Liver (tissue), 9 donors: ENCODE results near the gene NFIX. TPM values are rescaled to one million over a fixed set of nuclear protein-coding genes. Genes with fewer than 3 reads are reported as not detected.

Experiments
- DNase-seq: peaks from one replicate; pipeline ENCODE4 v3.0.0-alpha.2; 2017; ENCODE audit warnings: low spot score
- H3K27ac ChIP-seq, 2 donors: one replicate each; pipeline ENCODE4 v1.7.0; 2013; ENCODE audit warnings: inconsistent platforms in 2 of 2, low read length in 2 of 2, control low read depth in 1 of 2, low read depth in 1 of 2, mild to moderate bottlenecking in 1 of 2
- H3K27me3 ChIP-seq, 4 donors: one replicate each; pipeline versions ENCODE4 v1.6.1 to v1.7.0; 2013; ENCODE audit warnings: low read length in 3 of 4, inconsistent platforms in 1 of 4, mild to moderate bottlenecking in 1 of 4, moderate library complexity in 1 of 4; ENCODE audit not compliant: control insufficient read depth in 4 of 4, insufficient read depth in 4 of 4
- H3K36me3 ChIP-seq, 4 donors: one replicate each; pipeline versions ENCODE4 v1.6.1 to v1.7.0; 2013; ENCODE audit warnings: low read length in 3 of 4, mild to moderate bottlenecking in 3 of 4, low read depth in 1 of 4, moderate library complexity in 1 of 4; ENCODE audit not compliant: control insufficient read depth in 4 of 4, insufficient read depth in 3 of 4
- H3K4me1 ChIP-seq, 4 donors: one replicate each; pipeline versions ENCODE4 v1.6.1 to v1.7.0; 2013; ENCODE audit warnings: low read length in 3 of 4, mild to moderate bottlenecking in 3 of 4, moderate library complexity in 1 of 4; ENCODE audit not compliant: control insufficient read depth in 4 of 4, insufficient read depth in 4 of 4
- H3K4me3 ChIP-seq, 3 donors: one replicate each; pipeline versions ENCODE4 v1.6.1 to v1.7.0; 2013; ENCODE audit warnings: low read length in 3 of 3, control low read depth in 1 of 3, low read depth in 1 of 3, mild to moderate bottlenecking in 1 of 3
- H3K9ac ChIP-seq, 2 donors: one replicate each; pipeline ENCODE4 v1.7.0; 2013; ENCODE audit warnings: low read length in 2 of 2, mild to moderate bottlenecking in 2 of 2, moderate library complexity in 2 of 2, control low read depth in 1 of 2, low read depth in 1 of 2
- H3K9me3 ChIP-seq, 4 donors: one replicate each; pipeline versions ENCODE4 v1.6.1 to v1.7.0; 2013; ENCODE audit warnings: low read length in 3 of 4; ENCODE audit not compliant: control insufficient read depth in 4 of 4
- EGR1 ChIP-seq, 2 donors: IDR thresholded peaks; 2 replicates each; pipeline ENCODE4 v1.6.1; 2016 to 2018; ENCODE audit warnings: antibody characterized with exemption in 2 of 2, low read depth in 2 of 2
- HNF4A ChIP-seq, 2 donors: conservative IDR thresholded peaks; 2 replicates each; pipeline ENCODE4 v1.6.1; 2016; ENCODE audit warnings: antibody characterized with exemption in 2 of 2, mild to moderate bottlenecking in 2 of 2
- HNF4G ChIP-seq: IDR thresholded peaks from 2 replicates; pipeline ENCODE4 v1.6.1; 2016; ENCODE audit warnings: antibody characterized with exemption
- JUND ChIP-seq, 2 donors: IDR thresholded peaks; 2 replicates each; pipeline ENCODE4 v1.6.1; 2016; ENCODE audit warnings: antibody characterized with exemption in 2 of 2
- MAX ChIP-seq: IDR thresholded peaks from 2 replicates; pipeline ENCODE4 v1.6.1; 2016; ENCODE audit warnings: antibody characterized with exemption
- NR2F2 ChIP-seq: IDR thresholded peaks from 2 replicates; pipeline ENCODE4 v1.6.1; 2016; ENCODE audit warnings: antibody characterized with exemption
- RXRA ChIP-seq, 2 donors: IDR thresholded peaks; 2 replicates each; pipeline ENCODE4 v1.6.1; 2017 to 2018; ENCODE audit warnings: antibody characterized with exemption in 2 of 2, mild to moderate bottlenecking in 1 of 2
- SP1 ChIP-seq: IDR thresholded peaks from 2 replicates; pipeline ENCODE4 v1.6.1; 2018; ENCODE audit warnings: antibody characterized with exemption, mild to moderate bottlenecking
- TAF1 ChIP-seq: conservative IDR thresholded peaks from 2 replicates; pipeline ENCODE4 v1.6.1; 2016; ENCODE audit warnings: antibody characterized with exemption, mild to moderate bottlenecking
- ZBTB33 ChIP-seq: IDR thresholded peaks from 2 replicates; pipeline ENCODE4 v1.6.1; 2016; ENCODE audit warnings: antibody characterized with exemption
- WGBS: extraction: QIAGEN DNeasy Blood & Tissue Kit; methylation state at CpG from one replicate; pipeline ENCODE4 v1.1.7; 2013; 5-methylcytosine and 5-hydroxymethylcytosine counted together
- polyA plus RNA-seq, 2 donors: library from polyadenylated mRNA; stranded (reverse) in 1 of 2; unstranded in 1 of 2; fragments of 200-250 nt in 1 of 2; fragments of >200 nt in 1 of 2; fragmentation: Nextera tagmentation in 1 of 2; extraction: Ambion mirVana in 1 of 2; gene quantifications; one replicate each; pipeline versions ENCODE4 v1.2.1 to v1.2.3, GENCODE V29; 2013 to 2015
- total RNA-seq, 2 donors: library from RNA; depleted of rRNA; stranded (reverse); fragments of >200 nt; gene quantifications; one replicate each; pipeline ENCODE4 v1.2.3, GENCODE V29; 2014
- TF ChIP-seq, protein P1 (sequence below): IDR thresholded peaks from 2 replicates; pipeline ENCODE4 v1.6.1; 2016; ENCODE audit warnings: antibody characterized with exemption, mild to moderate bottlenecking
- TF ChIP-seq, protein P2 (sequence below): fragments of 150-350 bp; IDR thresholded peaks from 2 replicates; pipeline ENCODE4 v1.5.1; 2017; ENCODE audit warnings: improper control_type of control experiment, low read depth, low read length; ENCODE audit not compliant: missing input control
- donor health status: healthy.
- donor health status: healthy.
- donor health status: healthy.
- donor health status: healthy.
- donor health status: healthy.

NFIX gene
- total and polyA plus RNA-seq, 4 donors = 3.3 to 18.4 (median 12.6) TPM

DNA sequence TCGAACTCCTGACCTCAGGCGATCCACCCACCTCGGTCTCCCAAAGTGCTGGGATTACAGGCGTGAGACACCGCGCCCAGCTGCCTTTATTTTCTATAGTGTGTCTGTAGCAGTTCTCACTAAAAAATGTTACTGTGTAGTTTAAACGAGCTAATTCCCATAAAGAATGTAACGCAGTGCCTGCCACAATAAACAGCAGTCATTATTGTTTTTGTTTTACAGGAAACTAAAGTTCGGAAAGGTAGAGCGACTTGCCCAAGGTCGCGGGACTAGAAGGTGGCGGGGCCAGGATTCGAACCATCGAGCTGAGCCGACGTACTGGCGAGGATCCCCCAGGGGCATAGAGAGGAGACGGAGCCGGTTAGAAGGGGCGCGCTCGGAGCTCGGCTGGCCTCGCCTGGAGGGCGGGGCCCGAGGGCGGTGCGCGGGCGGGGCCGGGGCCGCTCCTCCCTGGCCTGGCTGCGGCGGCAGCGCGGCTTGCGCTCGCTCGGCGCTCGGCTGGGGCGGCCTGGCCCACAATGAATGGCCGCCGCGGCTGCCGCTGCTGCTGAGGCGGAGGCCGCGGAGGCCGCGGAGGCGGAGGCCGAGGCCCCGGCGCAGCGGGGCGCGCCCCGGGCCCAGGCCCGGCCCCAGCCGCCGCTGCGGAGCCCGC is 122.6 kb downstream of the NFIX start, which contains the start of gene NACC1:
Gene NACC1, plus strand, starts transcription at position 493 of the 652 bp plus-strand sequence. CDS start 16,944 bp downstream, outside the sequence.
- peak; percentile 90 for DNase-seq
- Histone ChIP-seq H3K9ac (peak within 1 kb of the TSS; percentile 43 to 91), H3K36me3 (peaks cover 0 to 2% (median under 1%) of the 10 kb centered on the region in 4 donors), H3K9me3 (no peaks in the 10 kb centered on the region), H3K4me3 (peak within 1 kb of the TSS; percentile 90 to 100 (median 93)), H3K4me1 (peaks cover 12 to 42% (median 31%) of the 10 kb centered on the region in 4 donors), H3K27ac (peak within 1 kb of the TSS; percentile 78 to 82), H3K27me3 (no peaks in the 10 kb centered on the region)
- TF ChIP-seq TAF1 (no peak), EGR1 (IDR thresholded peaks at IDR 0.05; ENCODE audit: low read depth in 2 of 2) (no peak), JUND (IDR thresholded peaks at IDR 0.05) (no peak), HNF4A (conservative IDR thresholded peaks at IDR 0.05) (no peak), SP1 (no peak), RXRA (IDR thresholded peaks at IDR 0.05) (no peak)
- TF ChIP-seq, protein P1, sequence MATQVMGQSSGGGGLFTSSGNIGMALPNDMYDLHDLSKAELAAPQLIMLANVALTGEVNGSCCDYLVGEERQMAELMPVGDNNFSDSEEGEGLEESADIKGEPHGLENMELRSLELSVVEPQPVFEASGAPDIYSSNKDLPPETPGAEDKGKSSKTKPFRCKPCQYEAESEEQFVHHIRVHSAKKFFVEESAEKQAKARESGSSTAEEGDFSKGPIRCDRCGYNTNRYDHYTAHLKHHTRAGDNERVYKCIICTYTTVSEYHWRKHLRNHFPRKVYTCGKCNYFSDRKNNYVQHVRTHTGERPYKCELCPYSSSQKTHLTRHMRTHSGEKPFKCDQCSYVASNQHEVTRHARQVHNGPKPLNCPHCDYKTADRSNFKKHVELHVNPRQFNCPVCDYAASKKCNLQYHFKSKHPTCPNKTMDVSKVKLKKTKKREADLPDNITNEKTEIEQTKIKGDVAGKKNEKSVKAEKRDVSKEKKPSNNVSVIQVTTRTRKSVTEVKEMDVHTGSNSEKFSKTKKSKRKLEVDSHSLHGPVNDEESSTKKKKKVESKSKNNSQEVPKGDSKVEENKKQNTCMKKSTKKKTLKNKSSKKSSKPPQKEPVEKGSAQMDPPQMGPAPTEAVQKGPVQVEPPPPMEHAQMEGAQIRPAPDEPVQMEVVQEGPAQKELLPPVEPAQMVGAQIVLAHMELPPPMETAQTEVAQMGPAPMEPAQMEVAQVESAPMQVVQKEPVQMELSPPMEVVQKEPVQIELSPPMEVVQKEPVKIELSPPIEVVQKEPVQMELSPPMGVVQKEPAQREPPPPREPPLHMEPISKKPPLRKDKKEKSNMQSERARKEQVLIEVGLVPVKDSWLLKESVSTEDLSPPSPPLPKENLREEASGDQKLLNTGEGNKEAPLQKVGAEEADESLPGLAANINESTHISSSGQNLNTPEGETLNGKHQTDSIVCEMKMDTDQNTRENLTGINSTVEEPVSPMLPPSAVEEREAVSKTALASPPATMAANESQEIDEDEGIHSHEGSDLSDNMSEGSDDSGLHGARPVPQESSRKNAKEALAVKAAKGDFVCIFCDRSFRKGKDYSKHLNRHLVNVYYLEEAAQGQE = no peak
- WGBS = 2% methylated on average over 65 of the region's 65 CpGs

DNA sequence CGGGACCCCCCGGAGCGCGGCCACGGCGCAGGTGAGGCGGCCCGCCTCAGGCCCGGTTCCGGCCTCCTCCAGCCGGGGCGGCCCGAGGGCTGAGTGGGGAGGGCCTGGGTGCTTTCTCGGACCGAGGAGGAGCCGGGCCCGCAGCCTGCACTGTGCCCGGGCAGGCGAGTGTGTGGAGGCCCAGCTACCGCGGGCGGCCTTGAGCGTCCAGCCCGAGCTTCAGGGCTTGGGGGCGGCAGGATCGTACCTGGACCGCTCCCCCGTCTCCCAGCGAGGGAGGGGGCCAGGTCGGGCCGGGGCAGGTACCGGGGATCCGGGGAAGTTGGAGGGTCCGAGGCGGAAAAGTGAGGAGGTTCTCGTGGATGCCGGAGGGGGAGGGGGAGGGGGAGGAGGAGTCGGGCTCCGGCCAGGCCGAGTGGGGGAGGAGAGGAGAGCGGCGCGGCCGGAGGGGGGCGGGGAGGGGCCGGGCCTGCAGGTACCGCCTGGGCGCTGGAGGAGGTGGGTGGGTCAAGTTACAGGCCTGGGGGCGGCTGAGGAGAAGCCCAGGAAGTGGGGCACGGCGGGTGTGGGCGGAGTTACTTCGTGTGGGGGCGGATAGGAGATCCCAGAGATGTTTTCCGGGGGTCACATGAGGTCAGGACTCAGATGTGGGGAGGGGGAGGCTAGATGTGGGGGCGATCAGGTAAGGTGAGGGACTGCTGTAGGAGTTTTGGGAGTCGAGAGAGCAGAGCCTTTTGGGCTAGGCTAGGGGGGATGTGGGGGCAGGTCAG is 123.3 kb downstream of the NFIX start:
- under 1% methylated on average over 57 of the region's 57 CpGs for WGBS
- DNase-seq = peak; percentile 68
- peak overlapping the region in 1 of 2 donors; percentile 51 for H3K27ac ChIP-seq
- H3K4me3 ChIP-seq = peak overlapping the region; percentile 76 to 93 (median 87)
- H3K27me3 ChIP-seq = no peaks in the 10 kb centered on the region
- peaks cover 0 to 2% (median 0%) of the 10 kb centered on the region in 4 donors for H3K36me3 ChIP-seq
- TF ChIP-seq EGR1 (IDR thresholded peaks at IDR 0.05; ENCODE audit: low read depth in 2 of 2) (no peak), TAF1 (no peak), HNF4G (no peak), ZBTB33 (no peak), SP1 (no peak), NR2F2 (no peak), MAX (no peak)
- TF ChIP-seq, protein P1 = no peak
- TF ChIP-seq, protein P2, sequence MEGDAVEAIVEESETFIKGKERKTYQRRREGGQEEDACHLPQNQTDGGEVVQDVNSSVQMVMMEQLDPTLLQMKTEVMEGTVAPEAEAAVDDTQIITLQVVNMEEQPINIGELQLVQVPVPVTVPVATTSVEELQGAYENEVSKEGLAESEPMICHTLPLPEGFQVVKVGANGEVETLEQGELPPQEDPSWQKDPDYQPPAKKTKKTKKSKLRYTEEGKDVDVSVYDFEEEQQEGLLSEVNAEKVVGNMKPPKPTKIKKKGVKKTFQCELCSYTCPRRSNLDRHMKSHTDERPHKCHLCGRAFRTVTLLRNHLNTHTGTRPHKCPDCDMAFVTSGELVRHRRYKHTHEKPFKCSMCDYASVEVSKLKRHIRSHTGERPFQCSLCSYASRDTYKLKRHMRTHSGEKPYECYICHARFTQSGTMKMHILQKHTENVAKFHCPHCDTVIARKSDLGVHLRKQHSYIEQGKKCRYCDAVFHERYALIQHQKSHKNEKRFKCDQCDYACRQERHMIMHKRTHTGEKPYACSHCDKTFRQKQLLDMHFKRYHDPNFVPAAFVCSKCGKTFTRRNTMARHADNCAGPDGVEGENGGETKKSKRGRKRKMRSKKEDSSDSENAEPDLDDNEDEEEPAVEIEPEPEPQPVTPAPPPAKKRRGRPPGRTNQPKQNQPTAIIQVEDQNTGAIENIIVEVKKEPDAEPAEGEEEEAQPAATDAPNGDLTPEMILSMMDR = no peak
- H3K4me1 ChIP-seq = peaks cover 12 to 42% (median 31%) of the 10 kb centered on the region in 4 donors
- H3K9ac ChIP-seq = peak overlapping the region in 1 of 2 donors; percentile 1
- H3K9me3 ChIP-seq = no peaks in the 10 kb centered on the region
